ENCODE measurements around the gene CCBE1.

CCBE1 gene

GRCh38 chr18:59481436-59481835 lies 215.8 kb downstream of the CCBE1 start:
- no peak for DNase-seq

GRCh38 chr18:59479776-59480175 lies 217.4 kb downstream of the CCBE1 start:
- no peak for DNase-seq

- DNase-seq: no peak
Observed at GRCh38 chr18:59478591-59478990, 218.6 kb downstream of the CCBE1 start.

GRCh38 chr18:59477849-59478248 lies 219.4 kb downstream of the CCBE1 start:
- DNase-seq: no peak

- no peak for DNase-seq
Observed at GRCh38 chr18:59470561-59471121, 226.6 kb downstream of the CCBE1 start.

GRCh38 chr18:59469463-59470180 lies 227.6 kb downstream of the CCBE1 start:
- no peak for DNase-seq

- no peak for DNase-seq
Observed at GRCh38 chr18:59468821-59469220, 228.4 kb downstream of the CCBE1 start.

- DNase-seq: no peak
Observed at GRCh38 chr18:59467497-59467896, 229.7 kb downstream of the CCBE1 start.

GRCh38 chr18:59466980-59467379 lies 230.2 kb downstream of the CCBE1 start:
- DNase-seq: no peak

- no peak for DNase-seq
Observed at GRCh38 chr18:59464486-59464885, 232.7 kb downstream of the CCBE1 start.

- DNase-seq: no peak
Observed at GRCh38 chr18:59461171-59461570, 236.1 kb downstream of the CCBE1 start.

- DNase-seq: no peak
Observed at GRCh38 chr18:59460072-59460420, 237.2 kb downstream of the CCBE1 start.

- no peak for DNase-seq
Observed at GRCh38 chr18:59459369-59460071, 237.7 kb downstream of the CCBE1 start.

- DNase-seq: no peak
Observed at GRCh38 chr18:59458575-59458974, 238.6 kb downstream of the CCBE1 start.

GRCh38 chr18:59456657-59457056 lies 240.6 kb downstream of the CCBE1 start:
- DNase-seq: no peak

- no peak for DNase-seq
Observed at GRCh38 chr18:59455728-59456276, 241.4 kb downstream of the CCBE1 start.

- DNase-seq: no peak
Observed at GRCh38 chr18:59454909-59455727, 242.1 kb downstream of the CCBE1 start.

- no peak for DNase-seq
Observed at GRCh38 chr18:59453468-59453961, 243.7 kb downstream of the CCBE1 start.

GRCh38 chr18:59451963-59452362 lies 245.3 kb downstream of the CCBE1 start:
- no peak for DNase-seq

- no peak for DNase-seq
Observed at GRCh38 chr18:59451073-59451472, 246.2 kb downstream of the CCBE1 start.

- DNase-seq: no peak
Observed at GRCh38 chr18:59448546-59448945, 248.7 kb downstream of the CCBE1 start.

GRCh38 chr18:59446012-59446411 lies 251.2 kb downstream of the CCBE1 start:
- no peak for DNase-seq

All from NCI-H1436 treated with DMSO at 0.1 percent for 48 hours (cell line).